ENCODE measurements around the gene OLFML1.

- no peak for TF ChIP-seq CTCF (IDR thresholded peaks at IDR 0.05)
- TF ChIP-seq POLR2A (IDR thresholded peaks at IDR 0.05), result no peak
Measured at GRCh38 chr11:7543302-7543701, 58.0 kb downstream of the OLFML1 start.

Measured in uterus (tissue), 2 donors.